HG03159 (cell line): ENCODE results near the gene STAC2.

Experiments
- ATAC-seq: cut with Tn5 transposase; IDR thresholded peaks from one replicate; pipeline ENCODE4 v1.9.1; 2021; ENCODE audit warnings: mild to moderate bottlenecking, moderate library complexity; ENCODE audit not compliant: unreplicated experiment

Gene STAC2

GRCh38 chr17:39212841-39213480, 12.8 kb downstream of the STAC2 start:
- ATAC-seq = no peak

DNA sequence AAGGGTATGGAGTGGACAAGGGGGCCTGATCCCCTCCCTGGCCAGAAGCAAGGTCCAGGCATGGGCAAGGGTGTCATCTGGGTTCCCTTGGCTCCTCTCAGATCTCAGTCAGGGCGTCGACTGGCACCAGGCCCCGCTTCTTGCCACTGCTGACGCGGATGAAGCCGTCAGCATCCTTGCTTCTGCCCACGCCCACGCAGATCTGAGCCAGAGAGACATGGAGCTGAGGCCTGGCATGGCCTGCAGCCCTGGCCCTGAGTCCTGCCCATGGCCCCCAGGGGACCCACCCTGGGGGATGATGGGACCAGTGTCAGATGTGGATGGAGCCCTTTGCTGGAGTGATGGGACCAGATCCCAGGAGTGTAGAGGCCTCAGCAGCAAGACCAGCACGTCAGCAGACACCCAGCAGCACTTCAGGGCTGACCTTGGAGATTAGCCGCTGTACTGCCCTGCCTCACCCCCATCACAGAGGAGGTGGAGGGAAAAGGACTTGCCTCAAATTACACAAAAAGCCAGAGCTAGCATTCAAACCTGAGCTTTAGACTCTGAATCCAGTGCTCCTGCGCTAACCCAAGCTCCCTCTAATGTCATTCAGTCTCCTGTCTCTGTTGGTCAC, 13.4 kb downstream of the STAC2 start:
- no peak for ATAC-seq

DNA sequence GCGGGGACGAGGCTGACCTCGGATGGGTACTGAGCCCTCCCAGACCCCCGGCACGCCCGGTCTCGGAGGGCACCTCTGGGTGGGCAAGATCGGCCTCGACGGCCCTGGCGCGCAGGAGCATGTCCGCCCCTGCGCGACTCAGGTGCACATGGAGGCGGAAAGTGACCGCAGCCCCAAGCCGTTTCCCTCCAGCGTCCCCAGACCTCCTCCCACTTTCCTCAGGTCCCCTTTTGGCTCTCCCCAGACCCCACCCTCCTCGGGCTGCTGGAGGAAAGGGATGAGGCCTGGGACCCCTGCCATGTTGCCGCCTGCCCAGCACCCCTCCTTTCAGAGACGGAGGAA, 15.7 kb downstream of the STAC2 start:
- ATAC-seq = no peak

DNA sequence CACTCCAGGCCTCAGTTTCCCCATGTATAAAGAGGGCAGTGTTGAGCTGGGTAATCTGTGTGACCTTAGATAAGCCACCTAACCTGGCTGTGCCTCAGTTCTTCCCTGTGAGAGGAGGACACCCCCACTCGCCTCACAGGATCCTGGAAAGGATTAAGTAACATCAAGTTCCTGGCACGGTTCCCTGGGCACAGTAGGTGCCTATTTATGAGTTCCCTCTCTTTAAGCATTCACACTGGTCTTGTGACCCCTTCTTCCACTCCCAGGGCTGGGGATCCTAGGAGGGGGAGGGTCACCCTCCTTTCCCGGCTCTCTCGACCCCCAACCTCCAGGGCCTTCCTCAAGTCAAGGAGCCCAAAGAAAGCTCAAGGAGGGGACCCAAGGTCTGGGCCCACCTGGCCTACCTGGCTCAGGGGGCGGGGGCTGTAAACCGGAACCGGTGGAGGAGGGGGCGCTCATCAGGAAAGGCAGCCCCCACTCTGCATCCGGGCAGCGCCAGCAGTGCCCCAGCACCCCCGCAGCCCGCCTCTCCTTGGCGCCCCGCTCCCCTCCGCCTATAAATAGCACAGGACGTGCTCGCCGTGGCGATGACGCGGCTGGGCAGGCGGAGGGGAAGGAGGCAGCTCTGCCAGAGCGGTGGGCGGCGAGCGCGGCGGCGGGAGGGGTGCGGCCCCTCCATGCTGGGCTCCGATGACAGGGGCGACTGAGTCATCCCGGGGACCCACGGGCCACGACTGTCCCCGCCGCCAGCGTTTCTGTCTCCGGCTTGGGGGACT, 16.2 kb downstream of the STAC2 start:
- ATAC-seq = no peak

GRCh38 chr17:39208893-39209292, 16.9 kb downstream of the STAC2 start:
- no peak for ATAC-seq

GRCh38 chr17:39208136-39208535, 17.6 kb downstream of the STAC2 start:
- no peak for ATAC-seq

DNA sequence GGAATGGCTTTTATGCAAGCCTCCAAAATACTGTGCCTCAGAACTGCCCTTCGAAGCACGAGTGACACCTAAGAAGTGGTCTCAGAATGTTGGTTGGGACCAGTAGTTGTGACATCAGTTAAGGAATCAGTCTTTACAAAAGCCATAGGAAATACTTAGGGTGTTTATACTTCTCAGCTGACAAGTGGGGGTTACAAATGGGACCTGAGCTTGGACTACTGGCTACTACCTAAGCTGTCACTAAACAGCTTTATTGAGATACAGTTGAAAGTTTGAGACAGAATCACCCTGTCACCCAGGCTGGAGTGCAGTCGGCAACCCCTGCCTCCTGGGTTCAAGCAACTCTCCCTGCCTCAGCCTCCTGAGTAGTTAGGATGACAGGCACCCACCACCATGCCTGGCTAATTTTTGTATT, 20.6 kb downstream of the STAC2 start:
- ATAC-seq = no peak

GRCh38 chr17:39204245-39204644, 21.5 kb downstream of the STAC2 start:
- no peak for ATAC-seq

DNA sequence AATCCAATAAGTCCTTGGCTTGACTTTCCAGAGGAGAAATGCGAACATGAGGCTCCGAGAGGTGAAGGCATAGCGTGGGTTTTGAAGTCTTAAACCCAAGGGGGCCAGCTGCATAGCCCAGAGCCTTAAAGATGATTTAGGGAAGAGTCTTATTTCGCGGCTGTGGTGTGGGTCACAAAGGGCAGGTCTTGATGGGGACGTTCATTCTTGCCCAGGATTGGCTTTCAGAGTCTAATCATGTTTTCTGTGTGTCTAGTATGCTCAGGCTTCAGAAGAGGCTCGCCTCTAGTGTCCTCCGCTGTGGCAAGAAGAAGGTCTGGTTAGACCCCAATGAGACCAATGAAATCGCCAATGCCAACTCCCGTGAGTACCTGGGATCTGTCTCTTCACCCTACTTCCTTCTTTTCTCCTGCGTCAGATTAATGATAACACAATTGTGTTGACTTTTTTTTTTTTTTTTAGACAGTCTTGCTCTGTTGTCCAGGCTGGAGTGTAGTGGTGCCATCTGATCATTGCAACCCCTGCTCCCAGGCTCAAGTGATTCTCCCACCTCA, 24.7 kb downstream of the STAC2 start:
- ATAC-seq = no peak

DNA sequence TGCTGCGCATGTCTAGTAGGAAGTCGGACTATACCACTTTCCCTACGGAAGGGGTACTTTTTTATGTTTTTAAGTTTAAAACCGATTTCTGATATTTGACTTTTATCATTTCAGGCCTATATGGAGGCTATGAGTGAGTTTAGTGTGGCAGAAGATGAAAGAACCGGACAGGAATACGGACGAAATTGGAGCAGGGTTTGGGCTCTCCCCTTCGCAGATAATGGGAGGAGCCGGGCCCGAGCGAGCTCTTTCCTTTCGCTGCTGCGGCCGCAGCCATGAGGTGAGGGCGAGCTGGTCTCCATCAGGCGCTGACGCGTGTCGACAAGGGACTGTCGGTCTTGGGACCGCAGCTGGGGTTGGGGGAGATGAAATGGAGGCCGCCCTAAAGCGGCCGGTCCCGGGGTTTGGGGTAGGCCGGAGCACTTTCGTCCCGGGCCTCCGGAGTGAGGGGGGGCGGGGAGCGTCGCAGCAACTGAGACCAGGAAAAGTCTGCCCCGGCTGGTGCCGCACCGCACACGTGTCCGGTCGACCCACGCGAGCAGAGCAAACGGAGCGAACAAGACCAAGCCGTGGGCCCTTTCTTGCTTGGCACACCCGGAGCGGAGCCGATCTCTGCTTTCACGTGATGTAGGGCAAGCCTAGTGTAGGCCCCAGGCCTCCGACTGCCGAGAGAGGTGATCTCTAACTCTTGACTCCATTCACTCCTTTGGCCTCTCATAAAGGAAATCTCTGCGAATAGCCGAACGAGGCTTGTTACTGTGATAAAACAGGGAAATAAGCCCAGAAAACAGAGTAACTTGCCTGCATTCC, 25.5 kb downstream of the STAC2 start, which contains the start of gene RPL19:
TSS of gene RPL19 (plus strand) at position 214 of the 810 bp plus-strand sequence. CDS start at position 276, 62 bp downstream.
- peak; percentile 59 for ATAC-seq

DNA sequence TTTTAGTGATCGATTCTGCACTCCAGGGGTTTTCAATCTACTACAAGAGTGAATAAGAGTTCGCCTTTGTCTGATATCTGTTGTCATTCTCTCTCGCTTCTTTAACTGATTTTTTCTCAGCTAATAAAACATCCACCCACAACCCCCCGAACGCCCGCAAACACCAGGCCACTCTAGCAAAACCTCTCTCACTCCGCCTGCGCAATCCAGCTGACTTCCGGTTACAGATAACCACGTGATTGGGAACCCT, 26.0 kb downstream of the STAC2 start:
- ATAC-seq = peak; percentile 61

DNA sequence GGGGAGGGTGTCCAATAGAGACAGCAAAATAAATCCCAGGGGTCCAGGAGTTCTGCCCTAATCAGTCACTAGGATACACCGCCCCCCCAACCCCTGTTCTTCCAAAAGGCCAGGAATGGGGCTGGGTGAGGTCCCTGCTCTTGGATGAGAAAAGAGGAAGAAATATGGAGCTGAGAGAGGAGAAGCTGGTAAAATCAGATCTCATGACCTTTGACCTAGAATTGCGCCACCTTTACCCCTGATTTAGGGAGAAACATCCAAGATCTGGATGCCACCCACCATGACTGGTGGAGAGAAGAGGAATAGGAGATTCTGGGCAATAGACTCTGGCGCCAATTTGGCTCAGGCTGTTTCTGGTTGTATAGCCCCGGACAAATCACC, 27.6 kb downstream of the STAC2 start:
- no peak for ATAC-seq

DNA sequence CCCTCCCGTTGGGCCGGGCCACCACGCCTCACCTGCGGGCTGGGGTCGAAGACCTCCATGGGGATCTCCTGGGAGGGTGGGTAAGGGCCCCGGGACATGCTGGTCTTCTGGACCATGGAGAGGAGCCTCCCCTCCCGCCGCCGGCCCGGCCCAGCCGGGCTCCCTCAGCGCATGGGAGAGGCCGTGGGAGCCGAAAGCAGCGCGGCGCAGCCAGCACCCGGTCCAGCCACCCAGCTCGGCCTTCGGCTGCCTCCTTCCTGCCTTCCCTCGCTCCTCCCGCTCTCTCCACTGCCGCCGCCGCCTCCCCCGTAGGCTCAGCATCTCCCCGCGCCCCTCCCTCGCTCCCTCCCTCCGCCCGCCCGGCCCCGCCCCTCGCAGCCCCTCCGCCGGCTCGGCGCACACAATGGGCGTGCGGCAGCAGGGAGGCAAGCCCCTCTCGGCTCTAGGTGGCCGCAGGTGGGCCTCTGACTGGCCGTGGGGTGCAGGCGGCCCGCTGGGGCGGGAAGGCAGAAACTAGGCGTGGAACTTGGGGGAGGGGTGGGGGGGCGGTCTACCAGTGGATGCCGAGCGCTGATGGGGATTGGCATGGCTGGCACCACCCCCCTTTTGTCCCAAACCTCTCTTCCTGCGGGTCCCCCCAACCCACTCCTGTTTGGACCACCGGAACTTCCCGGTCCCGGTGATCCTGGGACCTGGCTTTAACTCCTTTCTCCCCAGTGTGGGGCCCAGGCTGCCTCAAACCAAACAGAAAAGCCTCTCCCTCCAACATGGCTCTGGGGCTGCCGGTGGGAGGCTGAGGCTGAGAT, 28.2 kb downstream of the STAC2 start, which contains the start of gene CACNB1:
TSS of gene CACNB1 (minus strand) at position 290 of the 806 bp plus-strand sequence. CDS start at position 116, 174 bp downstream.
- ATAC-seq = no peak

DNA sequence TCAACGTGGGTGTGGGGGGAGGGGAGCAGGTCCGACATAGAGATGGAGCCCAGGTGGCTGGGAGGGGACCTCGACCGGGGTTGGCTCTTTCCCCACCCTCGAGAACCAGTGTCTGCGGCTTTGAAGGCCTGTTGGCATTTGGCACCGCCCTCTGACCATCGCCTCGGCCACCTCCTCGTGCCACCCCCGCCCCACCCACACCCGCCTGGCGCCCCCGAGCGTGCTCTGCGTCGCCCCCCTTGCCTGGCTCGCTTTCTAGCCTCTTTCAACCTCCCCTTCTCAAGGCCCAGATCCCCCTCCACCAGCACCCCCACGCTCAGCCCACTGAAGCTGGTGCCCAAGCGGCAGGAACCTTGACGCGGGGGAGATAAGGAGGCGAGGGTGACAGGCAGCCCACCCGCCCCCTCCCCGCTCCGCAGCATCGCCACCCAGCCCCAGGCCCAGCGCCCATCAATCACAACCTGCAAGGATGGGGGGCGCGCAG, 28.9 kb downstream of the STAC2 start:
- no peak for ATAC-seq

- ATAC-seq = no peak
These were observed 29.4 kb downstream of the STAC2 start for GRCh38 chr17:39196241-39196807.

DNA sequence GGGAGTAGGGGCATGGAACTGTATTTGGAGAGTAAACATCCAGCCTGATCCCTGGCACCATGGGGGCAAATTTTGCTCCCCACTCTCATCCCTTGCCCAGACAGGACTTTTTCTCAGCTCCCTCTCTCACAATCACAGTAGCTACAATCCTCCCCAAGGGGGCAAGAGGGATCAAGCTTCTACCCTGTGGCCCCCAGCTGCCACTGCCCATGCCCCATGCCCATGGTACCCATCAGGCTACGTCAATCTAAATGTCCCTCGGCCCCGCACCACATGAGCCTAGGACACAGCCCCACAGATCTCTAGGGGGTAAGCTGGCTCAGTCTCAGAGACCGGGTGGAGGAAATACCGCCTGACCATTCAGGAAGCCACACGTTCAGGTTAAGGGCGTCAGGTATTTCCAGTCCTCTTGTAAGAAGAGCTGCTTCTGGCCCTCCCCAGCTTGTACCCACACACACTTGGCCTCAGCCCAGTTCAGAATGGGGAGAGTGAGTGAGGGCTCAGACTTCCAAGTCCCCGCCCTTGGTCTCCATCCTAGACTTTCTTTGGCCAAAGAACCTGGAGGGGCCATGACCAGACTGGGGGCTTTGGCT, 30.1 kb downstream of the STAC2 start:
- ATAC-seq = no peak

GRCh38 chr17:39194985-39195524, 30.7 kb downstream of the STAC2 start:
- ATAC-seq = no peak

GRCh38 chr17:39194089-39194984, 31.4 kb downstream of the STAC2 start:
- ATAC-seq = no peak
